Fibroblast of skin of scalp (primary cell): Measurements from ENCODE around the gene BUB1.
"Not testable (repeated sequence)": the region's sequence is repeated elsewhere in the genome, so short reads cannot be mapped to it uniquely, and the experiment has no call there.

ENCODE experiments used
- DNase-seq: peaks from one replicate; pipeline ENCODE4 v3.0.0-alpha.2; 2013

BUB1 gene

GRCh38 chr2:110690083-110690965 lies 12.5 kb upstream of the BUB1 start:
- DNase-seq, result no peak

GRCh38 chr2:110688594-110689091 lies 10.8 kb upstream of the BUB1 start:
- no peak for DNase-seq

DNA sequence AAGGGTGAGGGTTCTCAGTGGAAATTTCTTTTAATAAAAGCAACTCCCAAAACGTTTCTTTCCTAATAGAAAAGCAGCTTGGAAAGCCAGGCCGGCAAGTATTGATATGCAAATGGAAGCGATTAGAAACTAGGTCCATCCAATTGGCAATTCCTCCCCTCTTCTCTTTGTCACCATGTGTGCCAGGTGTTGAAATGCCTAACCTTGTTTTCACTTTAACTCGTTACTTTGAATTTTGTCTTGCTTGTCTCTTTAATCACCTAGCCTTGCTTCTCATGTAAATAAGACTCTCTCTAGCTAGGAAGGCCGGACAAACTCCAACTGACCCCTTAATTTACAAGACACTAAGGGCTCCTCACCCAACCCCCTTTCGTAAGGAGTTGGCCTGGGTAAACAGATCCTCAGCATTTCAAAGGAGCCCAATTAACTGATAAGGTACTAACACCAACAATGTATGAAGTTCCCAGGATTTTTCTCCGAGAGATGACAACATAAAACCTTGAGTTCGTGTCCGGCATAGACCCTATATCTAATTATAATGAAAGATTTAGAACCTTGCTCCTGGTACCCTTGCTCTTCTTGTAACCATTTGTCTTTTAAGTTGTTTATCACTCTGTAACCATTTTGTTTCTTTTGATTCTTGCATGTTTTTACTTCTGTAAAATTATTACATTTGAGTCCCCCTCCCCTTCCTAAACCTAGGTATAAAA lies 10.1 kb upstream of the BUB1 start:
- DNase-seq, result not testable (repeated sequence)

DNA sequence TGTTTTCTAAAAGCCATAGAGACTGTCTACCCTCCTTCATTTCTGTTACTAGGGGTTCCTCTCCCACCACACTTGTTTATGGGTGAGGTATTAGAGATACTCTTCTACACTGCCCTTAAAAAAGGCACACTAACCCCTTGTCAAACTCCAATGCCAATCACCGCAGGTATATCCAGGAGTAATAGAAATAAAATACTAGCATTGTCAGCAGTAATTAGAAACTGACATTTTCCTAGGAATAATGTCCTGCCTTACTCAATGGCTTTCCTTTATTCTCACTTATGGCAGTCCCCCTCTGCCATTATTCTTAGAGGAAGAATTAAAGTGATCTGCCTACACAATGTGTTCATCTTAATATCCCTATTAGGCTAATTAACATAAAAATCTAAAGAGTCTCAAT lies 5.0 kb upstream of the BUB1 start:
- DNase-seq, result no peak

DNA sequence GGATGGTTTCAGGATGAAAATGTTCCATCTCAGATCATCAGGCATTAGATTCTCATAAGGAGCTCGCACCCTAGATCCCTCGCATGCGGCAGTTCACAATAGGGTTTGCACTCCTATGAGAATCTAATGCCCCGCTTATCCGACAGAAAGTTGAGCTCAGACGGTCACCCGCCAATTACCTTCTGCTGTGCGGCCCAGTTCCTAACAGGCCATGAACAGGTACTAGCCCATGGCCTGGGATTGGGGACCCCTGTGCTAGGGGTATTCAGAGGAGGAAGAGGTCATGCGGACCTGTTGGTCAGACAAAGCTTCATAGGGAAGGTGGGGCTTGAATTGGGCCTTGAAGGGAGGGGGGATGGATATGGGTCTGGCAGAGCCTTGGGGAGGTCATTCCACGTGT lies 4.4 kb upstream of the BUB1 start:
- no peak for DNase-seq

- DNase-seq, result no peak
Observed at GRCh38 chr2:110680709-110681108, 2.8 kb upstream of the BUB1 start.

DNA sequence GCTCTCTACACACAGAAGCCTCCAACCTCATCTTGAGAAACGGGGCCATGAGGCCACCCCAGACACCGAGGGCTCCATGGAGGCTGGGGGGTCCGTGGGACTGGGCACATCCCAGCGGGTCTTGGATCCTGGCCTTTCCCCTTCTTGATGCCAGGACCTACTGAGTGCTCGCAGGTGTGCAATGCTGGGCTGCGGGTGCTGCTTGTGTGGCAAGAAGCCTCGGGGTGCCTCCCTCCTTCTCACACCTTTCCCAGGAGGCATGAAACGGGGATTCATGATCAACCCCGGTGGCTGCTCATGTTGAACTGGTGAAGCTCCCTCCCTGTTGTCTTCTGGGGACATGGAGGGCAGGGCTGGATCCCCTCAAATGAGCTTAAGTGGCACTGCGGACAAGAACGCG lies 2.0 kb upstream of the BUB1 start:
- DNase-seq, result no peak

DNA sequence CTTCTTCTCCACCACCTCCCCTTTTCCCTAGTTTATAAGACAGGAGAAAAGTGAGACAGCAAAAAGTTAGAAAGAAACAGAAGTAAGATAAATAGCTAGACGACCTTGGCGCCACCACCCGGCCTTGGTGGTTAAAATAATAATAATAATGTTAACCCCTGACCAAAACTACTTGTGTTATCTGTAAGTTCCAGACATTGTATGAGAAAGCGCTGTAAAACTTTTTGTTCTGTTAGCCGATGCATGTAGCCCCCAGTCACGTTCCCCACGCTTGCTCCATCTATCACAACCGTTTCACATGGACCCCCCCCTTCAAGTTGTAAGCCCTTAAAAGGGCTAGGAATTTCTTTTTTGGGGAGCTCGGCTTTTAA lies 1.5 kb upstream of the BUB1 start:
- DNase-seq, result peak; percentile 21

DNA sequence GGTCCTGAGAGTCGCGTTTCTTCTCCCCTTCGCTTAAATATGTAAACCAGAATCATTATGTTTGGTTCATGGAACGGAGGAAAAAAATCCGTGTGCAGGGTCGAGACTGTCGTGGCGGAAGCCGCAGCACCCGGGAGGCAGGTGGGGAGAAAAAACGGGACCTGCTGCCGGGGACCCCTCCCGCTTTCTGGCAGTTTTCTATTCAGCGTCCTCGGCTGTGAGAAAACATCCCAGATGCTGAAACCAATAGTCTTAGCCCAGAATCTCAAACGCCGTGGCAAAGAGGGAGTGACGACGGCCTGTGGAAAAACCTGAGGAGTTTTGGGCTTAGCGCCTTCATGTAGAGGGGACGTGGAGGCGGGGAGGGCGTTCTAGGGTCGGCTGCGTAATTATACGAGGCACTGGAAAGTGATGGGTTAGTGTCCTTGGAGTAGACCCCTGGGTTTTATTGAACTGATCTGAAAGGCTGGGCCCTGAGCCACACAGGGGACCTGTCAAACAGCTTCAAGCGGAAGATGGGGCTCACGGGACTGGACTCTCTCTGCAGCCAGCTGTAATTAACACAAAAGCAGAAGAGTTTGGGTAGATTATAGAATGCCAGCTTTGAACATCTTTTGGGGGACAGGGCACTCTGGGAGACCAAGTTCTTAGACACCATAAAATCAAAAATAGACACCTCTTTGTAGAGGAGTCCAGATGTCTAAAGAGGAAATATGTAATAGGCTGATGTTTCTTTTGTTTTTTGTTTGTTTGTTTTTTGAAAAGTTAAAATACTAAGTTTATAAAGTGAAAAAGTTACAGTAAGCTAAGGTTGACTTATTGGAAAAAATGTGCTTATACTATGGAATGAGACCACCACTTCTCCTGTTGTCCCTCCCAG lies 834 bp upstream of the BUB1 start:
- peak; percentile 19 for DNase-seq

DNA sequence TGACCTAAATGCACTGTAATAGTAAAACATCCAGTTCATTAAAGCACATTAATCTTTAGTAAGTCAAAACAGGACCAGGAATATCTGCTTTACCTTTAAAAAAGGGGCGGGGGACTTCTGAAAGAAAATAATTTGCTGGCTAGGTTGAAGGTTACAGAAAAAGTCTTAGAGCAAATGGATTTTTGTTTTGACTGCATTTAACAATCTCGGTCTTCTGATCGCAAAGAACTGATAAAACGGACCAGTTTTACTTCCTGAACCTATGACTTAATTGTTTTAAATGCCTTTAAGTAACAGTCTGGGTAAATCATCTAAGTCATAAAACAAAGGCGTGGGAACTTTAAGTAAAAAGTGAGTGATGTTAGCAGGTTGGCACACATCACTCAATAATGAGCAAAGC lies 783 bp downstream of the BUB1 start:
- no peak for DNase-seq

- no peak for DNase-seq
Observed at GRCh38 chr2:110675679-110676078, 2.2 kb downstream of the BUB1 start.

DNA sequence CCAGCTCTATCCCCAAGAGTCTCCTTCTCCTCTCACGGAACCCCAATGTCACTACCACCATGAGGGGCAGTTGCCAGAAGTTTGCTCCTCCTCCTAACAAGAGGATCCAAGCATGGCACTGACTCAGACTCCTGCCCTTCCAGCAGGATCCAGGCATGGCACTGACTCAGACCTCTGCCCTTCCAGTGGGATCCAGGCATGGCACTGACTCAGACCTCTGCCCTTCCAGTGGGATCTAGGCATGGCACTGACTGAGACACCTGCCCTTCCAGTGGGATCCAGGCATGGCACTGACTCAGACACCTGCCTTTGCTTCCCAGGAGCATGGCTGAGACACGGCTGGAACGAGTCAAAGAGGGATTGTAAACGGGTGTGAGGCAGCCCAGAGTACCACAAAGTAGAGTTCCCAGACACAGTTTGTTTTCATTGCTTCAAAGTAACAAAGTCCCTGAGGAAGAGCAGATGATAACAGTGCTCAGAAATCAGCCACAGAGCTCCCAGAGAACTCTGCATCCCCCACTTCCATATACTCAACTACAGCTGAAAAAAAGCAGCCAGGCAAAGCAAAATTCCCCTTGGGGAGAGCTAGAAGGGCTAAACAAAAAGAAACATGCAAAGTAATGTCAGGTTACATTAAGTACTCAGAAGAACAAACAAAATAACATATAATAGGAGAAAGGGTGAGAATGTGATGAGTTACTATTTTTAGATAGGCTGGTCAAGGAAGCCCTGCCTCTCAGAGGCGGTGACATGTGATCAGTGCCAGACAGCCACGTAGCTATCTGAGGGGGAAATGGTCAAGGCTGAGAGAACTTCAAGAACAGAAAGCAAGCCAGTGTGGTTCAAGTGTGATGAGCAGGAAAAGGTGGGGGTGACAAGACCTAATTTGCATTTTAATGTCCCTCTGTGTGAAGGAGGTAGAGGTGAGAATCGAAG lies 3.0 kb downstream of the BUB1 start:
- peak; percentile 33 for DNase-seq

DNA sequence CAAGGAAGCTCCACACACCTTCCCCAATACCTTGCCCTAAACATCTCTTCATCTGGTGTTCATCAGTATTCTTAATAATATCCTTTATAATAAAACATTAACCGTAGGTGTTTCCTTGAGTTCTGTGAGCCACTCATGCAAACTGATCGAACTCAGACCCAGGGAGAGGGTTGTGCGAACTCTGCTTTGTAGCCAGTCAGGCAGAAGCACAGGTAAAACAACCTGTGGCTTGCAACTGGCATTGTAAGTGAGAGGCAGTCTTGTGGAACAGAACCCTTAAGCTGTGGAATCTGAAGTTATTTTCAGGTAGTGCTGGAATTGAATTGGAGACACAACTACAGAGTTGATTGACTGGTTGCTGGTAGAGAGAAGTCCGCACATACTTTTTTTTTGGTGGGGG lies 4.7 kb downstream of the BUB1 start:
- DNase-seq, result no peak

DNA sequence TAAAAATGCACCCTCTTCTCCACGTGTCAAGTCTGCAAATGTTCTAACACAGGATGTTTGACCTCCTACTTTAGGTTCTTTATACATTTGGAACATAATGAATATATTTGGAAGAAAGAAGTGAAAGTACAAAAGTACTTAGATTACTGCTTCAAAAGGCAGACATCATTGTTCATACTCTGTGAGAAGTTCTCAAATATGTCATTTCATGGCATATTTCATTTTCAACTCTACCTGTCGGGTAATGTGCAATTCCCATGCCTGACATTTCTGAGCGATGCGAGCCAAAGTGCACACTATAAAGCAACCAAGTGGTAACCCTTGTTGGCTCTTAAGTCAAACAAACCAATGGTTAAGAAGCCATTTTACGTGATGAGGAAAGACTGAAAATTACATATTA lies 7.0 kb downstream of the BUB1 start:
- DNase-seq, result no peak

DNA sequence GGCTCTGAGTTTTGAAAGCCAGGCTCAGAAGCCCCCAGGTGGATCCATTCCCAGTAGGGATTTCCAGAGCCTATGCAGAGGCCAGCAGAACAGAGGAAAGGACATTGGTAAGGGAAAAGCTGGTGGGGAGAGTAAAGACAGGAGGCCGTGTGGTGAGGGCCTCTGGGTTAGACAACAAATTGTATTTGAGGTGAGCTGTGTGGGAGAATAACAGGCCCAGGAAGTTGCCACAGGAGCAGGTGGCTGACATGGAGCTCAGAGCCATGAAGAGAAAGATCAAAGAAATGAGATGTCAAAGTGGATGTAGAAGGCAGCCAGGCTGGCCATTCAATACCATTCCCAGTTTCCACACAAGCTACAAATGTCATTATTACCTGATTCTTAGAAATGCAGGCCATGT lies 8.8 kb downstream of the BUB1 start:
- DNase-seq, result no peak

DNA sequence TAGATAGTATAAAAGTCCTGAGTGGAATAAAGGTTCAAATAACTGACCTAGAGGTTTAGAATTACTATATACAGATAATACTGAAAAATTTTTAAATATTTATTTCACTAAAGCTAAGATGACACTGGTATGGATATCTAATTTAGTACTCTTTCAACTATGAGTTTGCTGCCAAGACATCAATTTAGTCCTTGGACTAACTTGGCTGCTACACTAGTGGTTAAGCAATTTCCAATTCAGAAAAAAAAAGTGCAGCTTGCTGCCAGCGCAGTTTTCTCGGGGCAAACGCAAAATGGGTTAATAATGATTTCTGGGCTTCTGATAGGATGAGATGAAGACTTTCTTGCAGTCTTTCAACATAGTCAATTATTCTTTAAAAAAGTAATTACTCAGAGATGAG lies 10.8 kb downstream of the BUB1 start:
- DNase-seq, result no peak

DNA sequence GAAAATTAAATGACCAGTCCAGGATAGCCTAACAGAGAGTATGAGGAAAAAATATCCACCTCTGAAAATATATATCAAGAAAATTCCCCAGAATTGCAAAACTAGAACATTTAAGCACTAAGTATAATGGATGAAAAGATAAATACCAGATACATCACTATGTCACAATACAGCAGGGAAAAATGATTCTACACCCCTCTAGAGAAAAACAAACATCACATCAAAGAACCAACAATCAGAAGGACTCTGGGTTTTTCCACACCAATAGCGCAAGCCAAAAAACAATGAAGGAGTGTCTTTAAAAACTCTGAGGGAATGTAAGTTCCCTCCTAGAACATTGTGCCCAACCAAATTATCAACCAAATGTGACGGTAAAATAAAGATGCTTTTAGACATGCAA lies 13.7 kb downstream of the BUB1 start:
- no peak for DNase-seq

GRCh38 chr2:110662560-110662959 lies 15.3 kb downstream of the BUB1 start:
- peak; percentile 9 for DNase-seq

GRCh38 chr2:110660558-110660957 lies 17.3 kb downstream of the BUB1 start:
- no peak for DNase-seq

GRCh38 chr2:110659248-110659647 lies 18.6 kb downstream of the BUB1 start:
- DNase-seq, result no peak

DNA sequence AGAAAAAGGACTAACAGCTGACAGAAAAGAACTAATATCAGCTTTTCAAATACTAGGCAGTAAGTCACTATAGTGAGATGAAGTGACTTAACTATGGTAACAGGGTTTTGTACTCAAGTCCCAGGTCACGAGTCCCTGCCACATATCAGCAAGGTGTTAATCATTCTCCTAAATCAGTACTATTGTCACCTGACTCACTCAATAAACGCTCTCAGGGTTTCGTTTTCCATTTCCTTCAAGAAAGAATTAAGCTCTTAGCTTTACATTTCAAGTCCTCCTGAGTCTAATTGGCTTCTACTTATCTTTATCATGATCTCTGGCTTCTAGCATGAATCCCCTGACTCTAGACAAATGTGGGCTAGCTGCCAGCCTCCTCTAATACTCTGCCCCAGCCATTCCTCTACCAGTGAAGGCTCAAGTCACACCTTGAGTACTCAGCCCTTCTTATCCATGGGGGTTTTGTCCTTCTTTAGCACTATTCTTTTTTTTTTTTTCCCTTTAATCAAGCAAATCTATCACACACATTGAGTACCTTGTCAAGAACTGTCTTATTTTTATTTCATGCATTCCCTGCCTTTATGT lies 20.0 kb downstream of the BUB1 start:
- DNase-seq, result no peak
